GM21360 (cell line): ENCODE results near the gene VAV1.
"Not testable (repeated sequence)": the region's sequence is repeated elsewhere in the genome, so short reads cannot be mapped to it uniquely, and the experiment has no call there.

Experiments used
- ATAC-seq: cut with Tn5 transposase; IDR thresholded peaks from one replicate; pipeline ENCODE4 v1.9.1; 2021; ENCODE audit warnings: mild to moderate bottlenecking, moderate library complexity; ENCODE audit not compliant: unreplicated experiment

VAV1 gene

DNA sequence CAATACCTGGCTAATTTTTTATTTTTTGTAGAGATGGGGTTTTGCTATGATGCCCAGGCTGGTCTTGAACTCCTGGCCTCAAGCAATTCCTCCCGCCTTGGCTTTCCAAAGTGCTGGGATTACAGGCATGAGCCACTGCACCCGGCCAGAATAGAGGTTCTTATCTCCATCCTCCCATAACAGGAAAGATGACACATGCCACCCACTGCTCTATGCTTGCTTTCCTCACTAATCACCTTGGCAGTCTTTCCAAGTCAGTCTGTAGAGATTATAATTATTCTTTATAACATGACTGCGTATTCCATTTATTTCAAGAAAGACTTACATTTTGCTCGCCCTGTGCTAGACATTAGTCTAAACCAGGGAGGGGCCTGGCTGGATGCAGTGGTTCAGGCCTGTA is 6.7 kb downstream of the VAV1 start:
- no peak for ATAC-seq

DNA sequence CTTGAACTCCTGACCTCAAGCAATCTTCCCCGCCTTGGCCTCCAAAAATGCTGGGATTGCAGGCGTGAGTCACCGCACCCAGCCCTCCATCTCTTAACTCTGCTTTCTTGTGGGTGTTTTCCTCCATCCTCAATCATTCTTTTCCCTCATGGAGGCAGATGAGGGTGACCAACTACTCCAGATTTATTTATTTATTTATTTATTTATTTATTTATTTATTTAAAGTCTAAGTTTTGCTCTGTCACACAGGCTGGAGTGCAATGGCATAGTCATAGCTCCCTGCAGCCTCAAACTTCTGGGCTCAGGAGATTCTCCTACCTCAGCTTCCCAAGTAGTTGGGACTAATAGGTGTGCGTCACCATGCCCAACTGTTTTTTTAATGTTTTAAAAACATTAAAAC is 14.9 kb downstream of the VAV1 start:
- ATAC-seq = no peak

DNA sequence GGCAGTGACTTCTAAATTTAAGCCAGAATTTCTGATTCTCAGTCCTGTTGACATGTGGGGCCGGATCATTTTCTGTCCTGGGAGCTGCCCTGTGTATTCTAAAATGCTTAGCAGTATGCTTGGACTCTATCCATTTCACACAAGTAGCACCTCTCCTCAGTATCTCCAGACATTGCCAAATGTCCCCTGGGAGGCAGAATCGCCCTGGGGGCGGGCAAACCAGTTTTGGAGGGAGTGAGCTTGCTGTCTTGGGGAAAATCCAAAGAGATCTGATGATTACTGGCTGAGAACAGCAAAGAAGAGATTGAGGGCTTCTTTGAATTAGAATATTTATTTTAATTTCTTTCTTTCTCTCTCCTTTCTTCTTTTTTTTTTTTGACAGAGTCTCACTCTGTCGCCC is 16.4 kb downstream of the VAV1 start:
- ATAC-seq = no peak

DNA sequence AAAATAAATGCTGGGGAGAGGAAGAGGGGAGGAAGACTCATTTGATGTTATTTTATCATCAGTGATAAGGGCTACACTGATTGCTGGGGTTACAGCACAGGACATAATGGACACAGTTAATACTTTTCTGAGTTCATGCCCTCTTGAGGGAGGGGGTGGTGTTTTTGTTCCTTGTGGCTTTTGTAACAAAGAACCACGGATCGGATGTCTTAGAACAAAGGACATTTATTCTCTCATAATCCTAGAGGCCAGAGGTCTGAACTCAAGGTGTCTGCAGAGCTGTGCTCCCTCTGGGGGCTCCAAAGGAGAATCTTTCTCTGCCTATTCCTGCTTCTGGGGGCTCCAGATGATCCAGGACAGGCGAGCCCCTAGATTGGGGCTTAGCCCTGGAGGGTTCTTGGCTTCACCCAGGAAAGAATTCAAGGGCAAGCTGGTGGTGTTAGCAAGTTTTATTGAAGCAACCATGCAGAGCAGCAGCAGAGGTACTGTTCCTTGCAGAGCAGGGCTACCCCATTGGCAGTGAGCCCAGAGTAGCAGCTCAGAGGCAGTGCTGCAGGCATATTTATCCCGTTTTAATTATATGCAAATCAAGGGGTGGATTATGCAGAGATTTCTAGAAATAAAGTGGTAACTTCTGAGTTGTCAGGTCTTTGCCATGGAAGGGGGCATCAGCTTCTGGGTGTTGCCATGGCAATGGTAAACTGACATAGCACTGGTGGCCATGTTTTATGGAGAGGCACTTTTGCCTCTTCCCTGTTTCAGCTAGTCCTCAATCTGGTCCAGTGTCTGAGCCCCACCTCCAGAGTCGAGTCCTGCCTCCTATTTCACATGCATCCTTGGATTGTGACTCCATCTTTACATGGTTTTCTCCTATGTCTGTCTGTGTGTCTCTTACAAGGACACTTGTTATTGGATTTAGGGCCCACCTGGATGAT is 18.0 kb downstream of the VAV1 start:
- no peak for ATAC-seq

DNA sequence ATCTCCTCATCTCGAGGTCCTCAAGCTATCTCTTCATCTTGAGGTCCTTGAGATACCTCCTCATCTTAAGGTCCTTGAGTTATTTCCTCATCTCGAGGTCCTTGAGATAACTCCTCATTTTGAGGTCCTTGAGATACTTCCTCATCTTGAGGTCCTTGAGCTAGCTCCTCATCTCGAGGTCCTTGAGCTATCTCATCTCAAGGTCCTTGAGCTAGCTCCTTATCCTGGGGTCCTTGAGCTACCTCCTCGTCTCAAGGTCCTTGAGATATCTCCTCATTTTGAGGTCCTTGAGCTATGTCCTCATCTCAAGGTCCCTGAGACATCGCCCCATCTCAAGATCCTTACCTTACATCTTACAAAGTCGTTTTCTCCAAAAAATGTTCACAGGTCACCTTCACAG is 18.7 kb downstream of the VAV1 start:
- no peak for ATAC-seq

DNA sequence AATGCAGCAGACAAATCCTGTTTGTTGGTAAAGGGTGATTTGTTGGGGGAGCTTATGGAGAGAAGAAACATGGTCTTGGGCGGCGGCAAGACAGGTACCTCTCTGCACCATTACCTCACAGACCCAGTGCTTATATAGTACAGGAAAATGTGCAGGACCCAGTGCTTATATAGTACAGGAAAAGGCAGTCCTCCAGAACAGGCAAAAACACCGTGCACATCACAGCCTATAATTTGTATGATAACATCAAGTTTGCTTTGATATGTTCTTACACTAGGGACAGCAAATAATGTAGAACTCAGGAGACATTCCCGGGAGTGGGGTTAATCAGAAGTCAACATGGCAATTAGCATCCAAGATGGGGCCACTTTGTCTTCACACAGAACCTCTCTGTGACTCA is 20.9 kb downstream of the VAV1 start:
- no peak for ATAC-seq

DNA sequence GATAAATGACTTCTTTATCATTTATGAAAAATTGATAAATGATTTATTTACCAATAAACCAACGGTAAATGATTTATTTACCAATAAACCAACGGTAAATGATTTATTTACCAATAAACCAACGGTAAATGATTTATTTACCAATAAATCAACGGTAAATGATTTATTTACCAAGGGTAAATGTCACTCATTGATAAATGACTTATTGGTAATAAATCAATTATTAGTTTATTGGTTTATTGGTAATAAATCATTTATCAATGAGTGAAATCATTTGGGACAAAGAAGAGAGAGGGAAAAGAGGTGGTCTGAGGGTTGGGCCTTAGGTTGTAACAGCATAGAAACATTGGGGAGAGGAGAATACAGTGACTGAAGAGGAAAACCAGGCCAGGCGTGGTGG is 21.5 kb downstream of the VAV1 start:
- ATAC-seq = no peak

DNA sequence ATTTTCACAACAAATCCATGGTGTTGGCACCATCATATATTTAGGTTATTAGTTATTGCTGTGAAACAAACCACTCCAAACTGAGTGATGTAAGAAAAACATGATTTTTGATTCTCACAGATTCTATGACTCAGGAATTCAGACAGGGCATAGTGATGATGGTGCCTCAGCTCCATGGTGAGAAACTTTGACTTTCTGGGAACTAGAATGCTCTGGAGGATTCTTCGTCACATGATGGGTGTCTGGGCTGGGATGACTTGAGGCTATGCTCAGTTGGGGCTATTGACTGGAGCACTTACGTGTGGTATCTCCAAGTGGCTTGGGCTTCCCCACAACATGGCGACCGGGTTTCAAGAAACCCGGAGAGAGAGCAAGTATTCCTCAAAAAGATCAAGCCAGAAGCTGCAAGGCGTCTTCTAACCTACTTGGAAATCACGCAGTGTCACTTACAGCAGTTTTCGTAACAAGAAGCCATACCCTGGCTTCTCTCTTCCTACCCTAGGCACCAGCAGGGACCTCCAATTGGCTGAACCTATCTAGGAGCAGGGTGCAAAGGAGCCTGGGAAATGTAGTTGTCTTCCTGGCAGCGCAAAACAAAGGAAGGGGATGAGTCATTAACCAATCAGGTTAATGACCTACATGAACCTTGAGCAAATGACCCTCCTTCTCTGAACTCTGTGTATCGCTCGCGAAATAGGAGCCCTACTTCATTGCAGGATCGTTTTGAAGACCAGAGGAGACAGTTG is 22.4 kb downstream of the VAV1 start:
- ATAC-seq = no peak

DNA sequence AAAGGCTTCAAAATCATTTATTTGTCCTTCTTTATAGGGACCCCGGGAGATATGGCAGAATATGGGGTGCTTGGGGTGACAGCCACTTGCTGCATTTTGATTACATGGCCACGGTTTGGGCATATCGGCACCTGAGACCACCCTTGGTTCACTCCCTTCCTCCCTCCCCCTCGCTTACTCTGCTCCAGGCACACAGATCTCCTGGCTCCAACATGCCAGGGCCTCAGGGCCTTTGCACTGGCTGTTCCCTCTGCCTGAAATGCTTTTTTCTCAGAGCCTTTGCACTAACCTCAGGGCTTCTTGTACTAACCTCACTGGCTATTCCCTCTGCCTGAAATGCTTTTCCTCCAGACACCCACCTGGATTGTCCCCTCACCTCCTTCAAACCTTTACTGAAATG is 23.8 kb downstream of the VAV1 start:
- ATAC-seq = no peak

DNA sequence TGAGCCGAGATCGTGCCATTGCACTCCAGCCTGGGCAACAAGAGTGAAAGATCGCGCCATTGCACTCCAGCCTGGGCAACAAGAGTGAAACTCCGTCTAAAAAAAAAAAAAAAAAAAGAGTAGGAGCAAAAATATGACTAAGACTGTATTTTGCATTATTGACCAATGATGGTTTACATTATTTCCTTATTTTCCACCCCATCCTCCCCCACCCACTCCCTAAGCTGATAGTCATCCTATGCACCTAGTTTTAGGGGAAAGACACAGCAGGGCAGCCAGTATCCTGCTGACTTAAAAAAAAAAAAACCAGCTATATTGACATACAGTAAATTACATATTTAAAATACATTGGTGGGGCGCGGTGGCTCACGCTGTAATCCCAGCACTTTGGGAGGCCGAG is 25.1 kb downstream of the VAV1 start:
- ATAC-seq = no peak

DNA sequence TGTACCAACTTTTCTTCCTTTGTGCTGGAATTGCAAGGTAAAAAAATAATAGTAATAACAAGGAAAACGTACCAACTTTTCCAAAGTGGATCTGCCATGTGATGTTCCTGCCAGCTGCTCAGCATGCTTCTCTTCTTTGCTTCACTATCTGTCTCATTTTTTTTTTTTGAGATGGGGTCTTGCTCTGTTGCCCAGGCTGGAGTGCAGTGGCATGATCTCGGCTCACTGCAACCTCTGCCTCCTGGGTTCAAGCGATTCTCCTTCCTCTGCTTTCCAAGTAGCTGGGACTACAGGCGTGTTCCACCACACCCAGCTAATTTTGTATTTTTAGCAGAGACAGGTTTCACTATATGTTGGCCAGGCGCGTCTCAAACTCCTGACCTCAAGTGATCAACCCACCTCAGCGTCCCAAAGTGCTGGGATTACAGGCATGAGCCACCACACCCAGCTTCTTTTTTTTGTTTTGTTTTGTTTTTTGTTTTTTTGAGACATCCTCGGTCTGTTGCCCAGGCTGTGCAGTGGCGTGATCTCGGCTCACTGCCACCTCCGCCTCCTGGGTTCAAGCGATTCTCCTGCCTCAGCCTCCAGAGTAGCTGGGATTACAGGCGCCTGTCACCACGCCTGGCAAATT is 27.8 kb downstream of the VAV1 start:
- ATAC-seq = not testable (repeated sequence)

DNA sequence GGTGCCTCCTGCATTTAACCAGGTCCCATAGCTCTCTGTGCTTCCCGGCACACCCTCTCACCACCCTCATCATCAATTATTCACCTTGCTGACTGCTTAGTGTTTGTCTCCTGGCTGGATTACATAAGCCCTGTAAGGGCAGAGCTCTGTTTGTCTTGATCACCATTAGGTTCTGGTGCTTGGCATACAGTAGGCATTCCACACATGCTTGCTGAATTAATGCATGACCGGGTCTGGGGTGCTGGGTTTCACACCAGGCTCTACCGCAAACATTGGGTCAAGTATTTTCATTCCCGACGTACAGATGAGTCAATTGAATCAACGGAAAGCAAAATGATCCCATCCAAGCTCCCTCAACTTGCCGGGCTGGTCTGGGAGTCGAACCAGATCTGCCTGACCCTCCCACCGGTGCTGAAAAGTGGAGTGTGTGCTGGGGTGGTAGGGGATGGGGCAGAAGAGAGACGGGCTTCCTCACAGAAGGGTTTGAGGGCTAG is 28.5 kb downstream of the VAV1 start:
- no peak for ATAC-seq

DNA sequence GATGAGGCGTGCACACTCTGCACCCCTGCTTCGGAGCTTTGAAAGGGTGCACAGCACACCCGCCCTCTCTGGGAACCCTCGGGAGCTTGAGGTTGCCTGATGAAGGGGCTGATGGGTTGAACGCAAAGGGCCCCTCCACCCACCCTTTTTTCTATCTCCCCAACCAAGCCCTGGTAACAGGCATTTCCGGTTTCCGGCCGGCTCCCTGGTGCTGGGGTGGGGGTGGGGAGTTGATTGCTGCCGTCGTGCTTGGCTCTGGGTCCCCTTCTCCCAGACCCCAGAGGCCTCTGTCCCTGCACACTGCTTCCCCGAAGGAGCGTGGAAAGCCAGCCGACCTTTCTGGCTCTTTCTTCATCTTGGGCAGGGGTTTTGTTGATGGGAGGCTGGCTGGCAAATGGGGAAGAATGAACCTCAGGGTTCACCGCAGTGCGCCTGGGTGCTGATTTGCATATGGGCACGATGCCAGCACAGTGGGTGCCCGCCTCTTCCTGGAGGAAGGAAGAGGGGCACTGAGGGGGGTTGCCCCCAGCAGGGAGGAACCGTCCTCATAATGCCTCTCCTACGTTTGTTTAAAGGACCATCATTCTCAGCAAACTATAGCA is 29.1 kb downstream of the VAV1 start:
- no peak for ATAC-seq

DNA sequence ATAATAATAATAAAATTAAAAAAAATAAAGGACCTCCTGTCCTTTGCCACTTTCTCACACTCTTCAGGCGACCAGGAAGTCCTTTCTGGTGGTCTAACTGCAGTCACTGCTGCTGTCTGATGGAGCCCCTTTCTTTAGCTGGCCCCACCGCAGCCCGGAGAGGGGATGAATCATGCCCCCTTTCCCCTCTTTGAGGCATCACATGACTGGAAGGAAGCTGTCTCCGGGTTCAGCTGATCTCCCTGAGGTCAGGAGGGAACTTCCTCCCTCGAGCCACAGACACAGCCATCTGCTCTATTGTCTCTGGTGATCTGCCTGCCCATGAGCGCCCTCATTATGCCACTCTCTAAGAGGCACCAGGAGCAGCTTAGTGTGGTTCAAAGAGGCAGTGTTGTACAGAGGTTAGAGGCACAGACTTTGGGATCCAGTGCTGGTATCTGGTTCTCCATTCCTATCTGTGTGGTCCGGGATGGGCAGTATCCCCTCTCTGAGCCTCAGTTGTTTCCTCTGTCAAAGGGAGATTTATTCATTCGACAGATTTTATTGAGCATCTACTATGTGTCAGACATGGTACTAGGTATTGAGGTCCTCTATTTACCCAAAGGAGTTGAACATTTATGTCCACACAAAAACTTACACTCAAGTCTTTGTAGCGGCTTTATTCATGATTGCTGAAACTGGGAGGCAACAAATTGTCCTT is 30.0 kb downstream of the VAV1 start:
- ATAC-seq = no peak

DNA sequence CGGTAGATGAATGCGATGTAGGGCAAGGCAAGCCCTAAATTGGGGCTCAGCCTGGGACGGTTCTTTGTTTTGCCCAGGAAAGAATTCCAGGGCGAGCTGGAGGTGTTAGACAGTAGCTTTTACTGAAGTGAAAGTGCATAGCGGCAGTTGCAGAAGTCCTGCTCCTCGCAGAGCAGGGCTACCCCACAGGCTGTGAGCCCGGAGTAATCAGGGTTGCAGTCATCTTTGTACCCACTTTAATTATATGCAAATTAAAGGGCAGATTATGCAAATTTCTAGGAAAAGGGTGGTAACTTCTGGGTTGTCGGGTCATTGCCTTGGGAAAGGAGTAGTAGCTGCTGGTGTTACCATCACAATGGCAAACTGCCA is 30.5 kb downstream of the VAV1 start:
- no peak for ATAC-seq

DNA sequence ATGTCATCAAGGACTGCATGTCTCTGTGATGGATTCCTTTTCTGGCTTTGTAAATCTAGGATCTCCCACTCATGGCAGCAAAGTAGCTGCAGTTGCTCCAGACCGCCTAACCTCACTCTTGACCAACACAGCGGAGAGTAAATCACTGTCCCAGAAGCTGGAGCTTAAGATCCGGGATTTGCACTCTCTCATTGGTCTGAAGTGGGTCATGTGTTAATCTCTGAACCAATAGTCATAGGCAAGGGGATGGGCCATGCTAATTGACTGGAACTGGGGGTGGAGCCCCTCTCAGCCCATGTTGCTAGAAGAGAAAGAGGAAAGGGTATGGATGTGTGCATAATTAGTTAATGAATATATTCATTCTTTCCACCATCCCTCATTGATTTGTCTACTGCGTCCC is 34.0 kb downstream of the VAV1 start:
- ATAC-seq = no peak

DNA sequence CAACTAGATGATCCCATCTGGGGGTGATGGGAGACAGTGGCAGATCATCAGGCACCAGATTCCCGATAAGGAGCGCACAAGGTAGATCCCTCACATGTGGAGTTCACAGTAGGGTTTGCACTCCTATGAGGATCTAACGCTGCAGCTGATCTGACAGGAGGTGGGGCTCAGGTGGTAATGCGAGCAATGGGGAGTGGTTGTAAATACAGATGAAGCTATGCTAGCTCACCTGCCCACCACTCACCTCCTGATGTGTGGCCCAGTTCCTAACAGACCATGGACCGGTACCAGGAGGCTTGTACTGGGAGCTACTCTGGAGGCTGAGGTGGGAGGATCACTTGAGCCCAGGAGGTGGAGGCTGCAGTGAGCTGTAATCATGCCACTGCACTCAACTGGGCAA is 34.8 kb downstream of the VAV1 start:
- ATAC-seq = no peak

DNA sequence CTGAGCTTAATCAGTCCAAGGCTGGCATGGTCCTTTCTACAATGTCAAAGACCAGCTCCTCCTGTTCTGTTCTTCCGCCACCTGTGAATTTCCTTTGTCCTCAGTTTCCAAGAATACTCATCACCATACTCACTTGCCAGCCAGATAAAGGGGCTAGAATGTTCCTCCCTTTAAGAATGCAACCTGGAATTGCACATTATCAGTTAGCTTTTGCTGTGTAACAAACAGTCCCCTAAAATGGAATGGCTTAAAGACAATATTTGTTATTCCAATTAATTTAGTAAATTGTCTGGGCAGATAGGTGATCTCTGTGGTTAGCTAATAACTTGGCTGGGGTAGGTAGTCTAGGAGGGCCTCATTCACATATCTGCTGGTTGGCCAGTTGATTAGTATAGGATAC is 36.0 kb downstream of the VAV1 start:
- ATAC-seq = no peak

DNA sequence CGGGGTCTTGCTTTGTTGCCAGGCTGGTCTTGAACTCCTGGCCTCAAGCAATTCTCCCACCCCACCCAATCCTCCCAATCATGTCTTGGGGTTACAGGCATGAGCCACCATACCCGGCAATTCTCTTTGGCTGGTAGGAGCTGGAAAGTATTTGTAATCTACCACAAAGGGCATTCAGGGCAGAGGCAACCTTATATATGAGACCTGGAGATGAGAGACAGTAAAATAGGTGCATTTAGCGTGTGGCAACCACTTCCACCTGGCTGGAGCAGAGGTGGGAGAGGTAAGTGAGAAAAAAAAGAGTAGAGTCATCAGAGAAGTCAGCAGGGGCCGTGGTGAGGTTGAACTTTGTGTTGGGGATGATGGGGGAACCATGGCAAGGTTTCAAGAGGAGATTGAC is 36.8 kb downstream of the VAV1 start:
- no peak for ATAC-seq

DNA sequence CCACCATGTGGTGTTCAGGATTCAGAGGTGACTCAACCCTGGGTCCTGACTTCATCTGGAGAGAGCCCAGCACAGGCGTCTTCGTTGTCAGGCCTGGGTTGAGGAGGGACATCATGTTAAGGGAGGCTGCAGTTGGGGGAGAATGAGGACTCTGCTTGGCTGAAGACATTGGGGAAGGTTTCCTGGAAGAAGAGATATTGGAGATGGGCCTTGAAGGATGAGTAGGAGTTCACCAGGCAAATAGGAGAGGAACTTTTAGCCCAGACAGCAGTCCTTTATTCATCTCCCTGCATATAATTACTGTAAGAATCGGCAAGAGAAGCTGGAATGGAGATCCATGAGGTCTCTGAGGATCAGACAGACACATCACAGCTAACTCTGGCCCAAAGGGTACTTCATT is 38.9 kb downstream of the VAV1 start:
- ATAC-seq = no peak

DNA sequence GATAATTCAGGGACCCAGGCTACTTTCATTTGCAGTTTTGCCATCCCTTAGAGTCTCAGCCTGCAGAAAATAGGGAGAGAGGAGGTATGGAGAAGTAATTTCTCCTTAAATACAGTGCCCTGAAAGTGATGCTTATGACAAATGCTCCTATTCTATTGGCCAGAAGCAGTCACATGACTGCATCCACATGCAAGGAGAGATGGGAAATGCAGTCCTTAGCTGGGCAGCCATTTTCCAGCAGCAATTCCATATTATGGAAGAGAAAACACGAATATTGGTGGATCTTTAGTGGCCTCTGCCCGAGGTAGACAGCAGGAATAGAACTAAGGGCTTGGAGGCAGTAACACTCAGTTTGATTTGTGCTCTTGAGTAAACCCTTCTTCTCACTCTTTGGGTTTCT is 39.4 kb downstream of the VAV1 start:
- no peak for ATAC-seq
